HCEC 1CT (cell line): ENCODE data around the gene SCTR.

Source experiments
- DNase-seq: peaks from one replicate; pipeline ENCODE4 v3.0.0-alpha.2; 2017

SCTR gene

DNA sequence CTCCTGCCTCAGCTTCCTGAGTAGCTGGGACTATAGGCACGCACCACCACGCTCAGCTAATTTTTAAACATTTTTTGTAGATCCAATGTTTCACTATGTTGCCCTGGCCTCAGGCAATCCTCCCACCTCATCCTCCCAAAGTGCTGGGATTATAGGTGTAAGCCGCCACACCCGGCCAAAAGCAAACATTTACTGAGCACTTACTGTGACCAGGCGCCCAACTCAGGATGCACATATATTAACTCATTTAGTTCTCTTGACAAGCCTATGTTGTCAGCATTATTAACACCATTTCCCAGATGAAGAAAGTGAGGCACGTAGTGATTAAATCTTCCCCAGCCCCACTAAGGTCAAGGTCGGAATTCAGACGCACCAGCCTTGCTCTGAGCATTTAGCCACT, 51.5 kb downstream of the SCTR start:
- DNase-seq, result no peak

- no peak for DNase-seq
Measured at GRCh38 chr2:119469661-119470297, 54.5 kb downstream of the SCTR start.

GRCh38 chr2:119469131-119469530, 55.2 kb downstream of the SCTR start:
- DNase-seq, result no peak

DNA sequence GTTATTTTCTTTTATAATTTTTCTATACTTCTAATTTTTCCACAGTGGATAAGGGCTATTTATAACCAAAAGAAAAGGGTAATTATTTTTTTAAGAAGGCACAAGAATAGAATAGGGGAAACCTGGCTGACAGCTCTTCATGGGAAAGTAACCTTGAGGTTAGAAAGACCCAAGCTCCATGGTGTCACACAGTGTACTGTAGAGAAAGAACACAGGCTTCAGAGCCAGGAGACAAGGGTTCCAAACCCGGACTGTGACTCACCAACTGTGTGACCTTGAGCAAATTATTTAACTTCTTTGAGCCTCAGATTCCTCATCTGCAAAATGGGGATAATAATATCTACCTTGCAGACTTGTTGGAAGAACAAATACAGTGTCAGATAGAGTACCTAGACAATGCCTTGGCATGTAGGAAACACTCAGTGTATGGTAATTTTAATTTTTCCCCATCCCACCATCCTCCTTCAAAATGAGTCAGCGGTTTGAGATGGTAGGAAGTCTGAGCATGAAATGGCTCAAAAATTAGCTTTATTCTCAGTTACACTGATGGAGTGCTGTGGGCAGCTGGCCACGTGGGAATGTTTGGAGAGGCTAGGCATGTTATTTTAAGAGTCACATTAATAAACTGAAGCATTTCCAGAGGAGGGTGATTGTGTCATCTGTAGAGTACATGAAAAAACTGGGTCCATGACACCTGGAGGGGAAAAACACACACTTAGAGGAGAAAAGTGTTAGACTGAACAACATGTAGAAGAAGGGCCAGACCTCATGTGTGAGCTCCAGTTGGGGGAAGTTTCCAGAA, 55.9 kb downstream of the SCTR start:
- DNase-seq, result no peak

DNA sequence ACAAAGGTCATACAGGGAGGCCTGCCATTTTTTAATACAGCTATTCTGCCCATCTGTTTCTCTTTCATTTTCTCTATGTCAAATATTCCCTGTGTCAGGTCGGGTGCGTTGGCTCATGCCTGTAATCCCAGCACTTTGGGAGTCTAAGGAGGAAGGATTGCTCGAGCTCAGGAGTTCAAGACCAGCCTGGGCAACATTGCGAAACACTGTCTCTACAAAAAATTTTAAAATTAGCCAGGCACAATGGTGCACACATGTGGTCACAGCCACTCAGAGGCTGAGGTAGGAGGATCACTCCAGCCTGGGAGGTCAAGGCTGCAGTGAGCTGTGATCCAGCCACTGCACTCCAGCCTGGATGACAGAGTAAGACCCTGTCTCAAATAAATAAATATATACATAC, 57.9 kb downstream of the SCTR start:
- no peak for DNase-seq

- no peak for DNase-seq
Measured at GRCh38 chr2:119465687-119466086, 58.6 kb downstream of the SCTR start.

- DNase-seq, result no peak
Measured at GRCh38 chr2:119464981-119465380, 59.3 kb downstream of the SCTR start.

DNA sequence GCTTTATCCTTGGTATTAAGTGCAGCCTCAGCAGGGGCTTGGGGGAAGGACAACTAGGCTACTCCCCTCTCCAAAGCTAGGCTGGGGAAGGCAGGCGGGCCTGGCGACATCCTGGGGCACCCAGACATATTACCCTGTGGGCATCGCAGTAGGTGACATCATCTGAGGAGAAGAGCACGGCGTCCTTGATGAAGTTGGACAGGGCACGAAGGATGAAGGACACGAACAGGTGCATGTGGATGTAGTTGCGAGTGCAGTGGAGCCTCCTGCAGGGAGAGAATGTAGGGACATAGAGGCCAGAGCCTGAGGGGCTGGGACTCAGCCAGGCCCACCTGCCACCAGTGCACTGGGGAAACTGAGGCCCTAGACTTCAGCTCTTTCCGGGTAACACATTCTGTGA, 60.3 kb downstream of the SCTR start:
- DNase-seq, result no peak

DNA sequence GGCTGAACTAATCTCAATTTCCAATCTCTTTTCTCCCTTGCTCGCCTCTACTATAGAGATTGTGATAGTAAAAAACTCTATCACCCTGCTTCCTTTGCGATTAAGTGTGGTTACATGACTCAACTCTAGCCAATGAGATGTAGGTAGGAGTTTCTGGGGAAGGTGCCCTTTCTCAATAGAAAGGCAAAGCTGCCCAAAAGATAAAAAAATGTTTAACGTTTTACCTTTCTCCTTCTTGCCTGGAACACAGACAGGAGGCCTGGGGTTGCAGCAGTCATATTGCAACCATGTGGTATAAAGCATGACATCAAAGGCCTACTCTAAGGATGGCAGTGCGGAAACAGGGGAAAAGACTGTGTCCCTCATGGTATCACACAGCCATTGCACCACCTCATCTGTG, 61.1 kb downstream of the SCTR start:
- DNase-seq, result no peak

DNA sequence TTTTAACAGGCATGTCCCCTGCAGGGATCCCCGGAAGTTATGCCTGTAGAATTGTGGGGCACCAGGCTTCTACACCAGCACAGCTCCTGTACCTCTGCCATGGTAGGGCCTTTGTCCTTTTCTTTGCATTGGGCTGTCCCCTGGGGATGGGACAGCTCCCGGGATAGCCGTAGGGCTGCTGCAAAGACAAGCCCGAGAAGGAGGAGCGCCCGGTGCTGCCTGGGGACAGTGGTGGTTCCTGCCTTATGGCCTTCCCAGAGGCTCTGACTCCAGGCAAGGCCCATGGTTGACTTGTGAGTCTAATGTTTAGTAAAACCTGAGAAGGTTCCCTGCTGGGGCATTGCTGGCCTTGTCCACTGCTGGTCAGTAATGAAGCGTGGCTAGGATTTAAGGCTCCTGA, 61.7 kb downstream of the SCTR start:
- no peak for DNase-seq

DNA sequence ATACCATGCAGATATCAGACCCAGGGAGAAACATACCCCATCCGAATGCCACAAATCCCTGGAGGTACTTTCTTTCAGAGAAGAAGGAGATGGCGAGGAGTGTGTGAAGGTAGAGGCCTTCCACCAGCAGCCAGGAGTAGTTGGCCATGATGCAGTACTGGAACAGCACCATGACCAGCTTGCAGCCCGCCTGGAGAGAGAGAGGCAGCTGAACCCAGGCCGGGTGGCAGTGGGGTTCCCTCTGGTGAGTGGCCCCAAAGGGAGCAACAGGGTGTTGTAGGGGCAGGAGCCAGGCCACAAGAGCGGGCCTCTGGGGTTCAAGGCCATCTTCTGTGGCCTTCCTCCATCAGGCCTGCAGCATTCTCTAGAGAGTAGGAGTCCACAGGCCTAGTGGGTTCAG, 62.5 kb downstream of the SCTR start:
- no peak for DNase-seq

GRCh38 chr2:119460076-119460475, 64.2 kb downstream of the SCTR start:
- DNase-seq, result no peak

GRCh38 chr2:119455066-119455718, 69.1 kb downstream of the SCTR start:
- DNase-seq, result no peak

- DNase-seq, result no peak
Measured at GRCh38 chr2:119453972-119454593, 70.2 kb downstream of the SCTR start.

- DNase-seq, result no peak
Measured at GRCh38 chr2:119451336-119452050, 72.8 kb downstream of the SCTR start.

- DNase-seq, result no peak
Measured at GRCh38 chr2:119449521-119449920, 74.8 kb downstream of the SCTR start.

- no peak for DNase-seq
Measured at GRCh38 chr2:119448427-119449141, 75.7 kb downstream of the SCTR start.

DNA sequence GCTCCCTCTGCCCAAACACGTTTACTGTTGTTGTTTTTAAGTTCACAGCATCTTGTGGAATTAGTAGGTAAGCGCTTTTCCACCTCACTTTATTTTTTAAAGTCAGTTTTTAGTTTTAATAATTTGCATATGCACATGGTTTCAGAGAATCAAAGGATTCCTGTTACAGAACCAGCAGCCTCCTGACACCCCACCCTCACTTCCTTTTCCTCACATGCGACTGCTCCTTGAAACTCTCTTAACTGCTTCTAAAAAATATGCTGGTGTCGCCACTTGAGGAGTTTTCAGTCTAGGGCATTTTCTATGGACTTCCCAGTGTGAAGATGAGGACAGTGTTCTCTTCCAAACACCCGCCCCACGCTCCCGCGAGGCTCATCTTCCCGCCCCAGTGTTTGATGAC, 78.2 kb downstream of the SCTR start:
- DNase-seq, result no peak

GRCh38 chr2:119442850-119443249, 81.4 kb downstream of the SCTR start:
- no peak for DNase-seq

GRCh38 chr2:119442226-119442619, 82.1 kb downstream of the SCTR start:
- no peak for DNase-seq

- DNase-seq, result no peak
Measured at GRCh38 chr2:119441376-119442225, 82.7 kb downstream of the SCTR start.
